ENCODE data around the gene ZNF407.

The ZNF407 gene

GRCh38 chr18:74878267-74878666 is 280.6 kb downstream of the ZNF407 start:
- no peak for DNase-seq (ENCODE audit: low read depth, low spot score)

GRCh38 chr18:74880706-74881278 is 283.1 kb downstream of the ZNF407 start:
- no peak for DNase-seq (ENCODE audit: low read depth, low spot score)

- DNase-seq (ENCODE audit: low read depth, low spot score) = no peak
Measured at GRCh38 chr18:74892066-74892627, 294.5 kb downstream of the ZNF407 start.

GRCh38 chr18:74895686-74896085 is 298.0 kb downstream of the ZNF407 start:
- peak; percentile 35 for DNase-seq (ENCODE audit: low read depth, low spot score)

GRCh38 chr18:74896390-74896991 is 298.8 kb downstream of the ZNF407 start:
- peak; percentile 43 for DNase-seq (ENCODE audit: low read depth, low spot score)

GRCh38 chr18:74897971-74898657 is 300.4 kb downstream of the ZNF407 start:
- DNase-seq (ENCODE audit: low read depth, low spot score) = peak; percentile 15

- DNase-seq (ENCODE audit: low read depth, low spot score) = peak; percentile 8
Measured at GRCh38 chr18:74898965-74899364, 301.3 kb downstream of the ZNF407 start.

- peak; percentile 5 for DNase-seq (ENCODE audit: low read depth, low spot score)
Measured at GRCh38 chr18:74899554-74899953, 301.9 kb downstream of the ZNF407 start.

GRCh38 chr18:74901362-74902146 is 303.9 kb downstream of the ZNF407 start:
- no peak for DNase-seq (ENCODE audit: low read depth, low spot score)

- DNase-seq (ENCODE audit: low read depth, low spot score) = no peak
Measured at GRCh38 chr18:74902147-74902455, 304.4 kb downstream of the ZNF407 start.

- DNase-seq (ENCODE audit: low read depth, low spot score) = no peak
Measured at GRCh38 chr18:74905247-74905646, 307.6 kb downstream of the ZNF407 start.

GRCh38 chr18:74906184-74906583 is 308.5 kb downstream of the ZNF407 start:
- no peak for DNase-seq (ENCODE audit: low read depth, low spot score)

GRCh38 chr18:74914052-74914591 is 316.5 kb downstream of the ZNF407 start:
- no peak for DNase-seq (ENCODE audit: low read depth, low spot score)

GRCh38 chr18:74914648-74915047 is 317.0 kb downstream of the ZNF407 start:
- no peak for DNase-seq (ENCODE audit: low read depth, low spot score)

GRCh38 chr18:74916773-74917393 is 319.2 kb downstream of the ZNF407 start:
- DNase-seq (ENCODE audit: low read depth, low spot score) = no peak

GRCh38 chr18:74918276-74918790 is 320.7 kb downstream of the ZNF407 start:
- DNase-seq (ENCODE audit: low read depth, low spot score) = peak; percentile 11

GRCh38 chr18:74921057-74921820 is 323.6 kb downstream of the ZNF407 start:
- DNase-seq (ENCODE audit: low read depth, low spot score) = no peak

GRCh38 chr18:74926051-74926450 is 328.4 kb downstream of the ZNF407 start:
- no peak for DNase-seq (ENCODE audit: low read depth, low spot score)

GRCh38 chr18:74928194-74928968 is 330.7 kb downstream of the ZNF407 start:
- DNase-seq (ENCODE audit: low read depth, low spot score) = no peak

GRCh38 chr18:74929110-74929509 is 331.4 kb downstream of the ZNF407 start:
- DNase-seq (ENCODE audit: low read depth, low spot score) = no peak

Data from astrocyte of the hippocampus (primary cell).